HS-5 (cell line): ENCODE data around the gene SRSF2.
"Not testable (repeated sequence)": the region's sequence is repeated elsewhere in the genome, so short reads cannot be mapped to it uniquely, and the experiment has no call there.

ENCODE experiments used
- DNase-seq: peaks from one replicate; pipeline ENCODE4 v3.0.0-alpha.2; 2012; ENCODE audit warnings: low read depth

SRSF2 gene

DNA sequence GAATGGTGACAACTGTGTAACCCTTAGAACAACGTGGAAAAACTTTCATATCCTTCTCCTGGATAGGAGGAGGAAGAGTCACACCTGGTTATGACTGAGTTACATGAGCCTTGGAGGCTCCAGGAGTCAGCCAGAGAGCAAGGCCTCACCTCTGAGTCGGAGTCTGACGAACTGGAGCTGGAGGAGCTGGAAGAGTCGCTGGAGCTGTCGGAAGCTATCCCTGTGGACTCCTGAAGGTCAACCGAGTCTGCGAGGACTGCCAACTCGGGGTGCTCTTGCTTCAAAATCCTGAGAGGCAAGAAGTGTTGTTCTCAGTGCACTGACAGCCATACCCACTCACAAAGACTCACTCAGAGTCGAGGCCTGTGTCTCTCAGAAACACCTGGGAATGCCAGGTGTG, 16.9 kb downstream of the SRSF2 start:
- DNase-seq = no peak

DNA sequence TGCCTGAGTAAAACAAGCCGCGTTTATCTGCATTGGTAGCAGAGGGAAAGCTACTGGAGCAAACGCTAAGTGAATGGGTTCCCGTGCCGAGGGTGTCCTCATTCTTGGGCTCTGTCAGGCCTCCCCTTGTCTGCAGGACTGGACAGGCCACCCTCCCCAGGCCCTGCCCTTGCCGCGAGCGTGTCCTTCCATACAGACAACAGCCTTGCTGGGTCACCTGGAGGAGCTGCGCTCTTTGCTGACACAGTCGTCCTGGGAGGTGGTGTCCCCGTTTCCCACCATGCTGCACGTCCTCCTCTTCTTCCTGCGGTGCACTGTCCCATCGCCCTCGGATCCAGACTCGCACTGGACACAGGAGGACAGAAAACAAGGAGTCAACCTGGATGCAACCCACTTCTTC, 18.6 kb downstream of the SRSF2 start:
- no peak for DNase-seq

DNA sequence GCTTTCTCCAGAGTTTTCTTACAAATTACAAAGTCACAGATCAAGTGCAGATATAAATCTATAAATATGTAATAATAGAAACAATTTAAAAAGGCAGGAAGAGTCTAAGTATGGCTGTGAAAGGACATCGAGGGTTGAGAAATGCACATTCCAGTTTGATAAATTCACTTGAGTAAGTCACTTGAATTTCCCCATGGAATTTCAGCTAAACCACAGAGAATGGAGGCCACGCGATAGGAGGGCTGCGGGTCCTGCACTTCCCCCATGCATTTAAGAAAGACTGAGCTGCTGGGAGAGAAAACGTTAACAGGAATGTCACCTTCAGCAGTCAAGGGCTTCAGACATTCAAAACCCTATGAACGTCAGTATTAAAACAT, 20.3 kb downstream of the SRSF2 start:
- DNase-seq = peak; percentile 83

DNA sequence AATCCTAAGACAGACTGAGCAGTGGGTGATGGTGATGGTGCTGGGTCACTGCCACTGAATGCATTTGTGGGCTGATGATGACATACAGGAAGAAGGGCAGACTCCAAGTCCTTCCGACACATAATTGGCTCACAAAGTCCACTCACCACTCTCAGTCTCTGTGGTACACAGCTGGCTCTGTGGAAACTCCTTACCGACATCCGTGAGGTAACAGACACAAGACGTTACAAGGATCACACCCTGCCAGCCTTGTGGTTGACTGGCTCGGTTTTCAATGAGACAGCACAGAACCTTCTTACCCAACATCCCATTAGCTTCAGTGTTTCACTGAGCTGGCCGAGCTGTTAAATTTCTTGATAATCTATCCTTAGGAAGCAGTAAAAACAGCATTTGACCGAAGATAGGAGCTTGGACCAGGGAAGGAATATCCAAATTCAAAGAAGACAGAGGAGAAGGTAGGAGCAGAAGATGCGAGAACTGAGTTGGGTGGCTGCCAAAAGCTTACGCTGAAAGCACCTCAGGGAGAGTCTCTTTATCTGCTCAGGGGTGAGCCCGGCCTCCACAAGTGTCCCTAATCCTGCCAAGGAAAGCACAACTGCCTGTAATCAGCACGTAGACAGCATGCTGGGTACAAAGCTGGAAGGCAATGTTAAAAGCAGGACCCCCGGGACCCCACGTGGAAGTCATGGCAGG, 20.8 kb downstream of the SRSF2 start:
- peak; percentile 98 for DNase-seq

DNA sequence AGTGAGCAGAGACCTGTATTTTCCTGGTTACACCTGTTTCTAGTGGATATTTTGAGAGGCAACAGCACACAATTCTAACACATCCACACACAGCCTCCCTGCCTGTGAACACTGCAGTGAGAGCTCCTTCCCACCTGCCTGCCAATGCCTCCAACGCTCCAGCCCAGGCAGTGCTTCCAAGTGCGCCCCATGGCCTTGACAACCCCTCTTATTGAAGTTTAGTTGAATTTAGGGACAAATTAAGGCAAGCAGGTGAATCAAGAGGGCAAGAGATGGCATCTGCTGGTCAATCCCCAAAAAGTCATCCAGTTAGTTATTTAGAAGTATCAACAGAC, 21.7 kb downstream of the SRSF2 start:
- no peak for DNase-seq

DNA sequence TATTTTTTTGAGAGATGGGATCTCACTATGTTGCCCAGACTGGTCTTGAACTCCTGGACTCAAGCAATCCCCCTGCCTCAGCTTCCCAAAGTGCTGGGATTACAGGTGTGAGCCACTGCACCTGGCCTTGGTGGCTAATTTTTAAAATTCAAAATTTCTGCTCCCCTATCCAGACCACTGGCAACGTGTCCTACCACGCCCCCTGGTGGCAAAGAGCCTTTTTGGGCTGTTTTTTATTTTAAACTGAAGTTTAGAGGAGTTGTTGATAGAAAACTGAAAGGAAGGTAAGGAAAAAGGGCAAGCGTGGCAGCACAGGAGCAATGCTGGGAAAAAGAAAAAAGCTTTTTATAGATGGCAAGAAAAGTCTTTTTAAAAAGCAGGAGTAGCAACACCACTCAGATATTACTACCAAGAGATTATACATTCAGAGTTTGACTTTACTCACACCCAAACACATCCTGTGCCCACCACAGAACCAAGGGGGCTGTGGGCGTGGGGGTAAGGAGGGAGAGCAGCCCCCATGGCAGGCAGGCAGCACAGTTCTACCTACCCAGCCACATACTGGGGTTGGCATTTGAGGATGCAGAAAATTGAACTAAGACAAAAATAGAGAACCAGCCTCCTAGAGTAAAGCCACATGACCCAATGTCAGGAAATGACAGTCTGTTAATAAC, 22.2 kb downstream of the SRSF2 start:
- no peak for DNase-seq

DNA sequence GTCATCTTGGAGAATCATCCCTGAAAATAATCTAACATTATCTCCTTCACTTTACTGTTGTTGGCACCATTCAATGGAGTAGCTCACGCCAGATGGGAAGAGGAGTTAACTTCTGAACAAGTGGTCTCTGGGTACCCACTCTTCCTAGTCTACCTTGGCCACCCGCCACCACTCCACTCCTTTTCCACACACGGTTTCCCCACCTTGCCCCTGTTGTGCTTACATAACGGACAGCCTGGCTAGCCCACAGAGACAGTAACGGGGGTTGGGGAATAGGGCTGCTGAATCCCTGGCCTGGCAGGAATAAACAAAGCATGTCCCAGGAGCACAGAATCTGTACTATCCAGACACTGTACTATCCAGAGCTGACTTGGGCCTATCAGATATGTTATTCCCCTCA, 22.8 kb downstream of the SRSF2 start:
- no peak for DNase-seq

DNA sequence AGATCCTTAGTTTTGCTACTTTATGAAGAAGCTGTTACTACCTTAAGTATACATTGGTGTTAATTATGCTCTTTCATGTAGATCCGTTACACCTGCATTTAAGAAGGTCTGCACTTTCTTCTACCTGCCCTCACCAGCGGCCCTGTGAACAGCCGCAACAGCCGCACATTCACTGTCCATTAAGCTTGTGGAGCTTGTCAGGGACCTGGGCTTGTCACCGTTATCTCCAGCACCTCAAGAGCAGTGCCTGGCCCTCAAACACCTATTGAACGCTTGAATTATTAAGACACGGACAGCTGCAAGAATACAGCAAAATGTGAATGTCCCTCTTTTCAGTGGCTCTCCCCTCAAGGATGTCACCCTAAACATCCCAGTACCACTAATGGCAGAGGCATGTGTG, 23.4 kb downstream of the SRSF2 start:
- DNase-seq = no peak

DNA sequence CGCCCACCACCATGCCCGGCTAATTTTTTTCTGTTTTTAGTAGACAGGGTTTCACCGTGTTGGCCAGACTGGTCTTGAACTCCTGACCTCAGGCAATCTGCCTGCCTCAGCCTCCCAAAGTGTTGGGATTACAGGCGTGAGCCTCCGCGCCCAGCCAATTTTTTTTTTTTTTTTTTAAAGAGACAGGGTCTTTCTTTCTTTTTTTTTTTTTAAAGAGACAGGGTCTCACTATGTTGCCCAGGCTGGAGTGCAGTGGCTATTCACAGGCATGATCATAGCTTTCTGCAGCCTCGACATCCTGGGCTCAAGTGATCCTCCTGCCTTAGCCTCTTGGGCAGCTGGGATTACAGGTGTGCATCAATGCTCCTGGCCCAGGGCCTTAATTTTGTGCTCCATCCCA, 24.8 kb downstream of the SRSF2 start:
- DNase-seq = not testable (repeated sequence)

DNA sequence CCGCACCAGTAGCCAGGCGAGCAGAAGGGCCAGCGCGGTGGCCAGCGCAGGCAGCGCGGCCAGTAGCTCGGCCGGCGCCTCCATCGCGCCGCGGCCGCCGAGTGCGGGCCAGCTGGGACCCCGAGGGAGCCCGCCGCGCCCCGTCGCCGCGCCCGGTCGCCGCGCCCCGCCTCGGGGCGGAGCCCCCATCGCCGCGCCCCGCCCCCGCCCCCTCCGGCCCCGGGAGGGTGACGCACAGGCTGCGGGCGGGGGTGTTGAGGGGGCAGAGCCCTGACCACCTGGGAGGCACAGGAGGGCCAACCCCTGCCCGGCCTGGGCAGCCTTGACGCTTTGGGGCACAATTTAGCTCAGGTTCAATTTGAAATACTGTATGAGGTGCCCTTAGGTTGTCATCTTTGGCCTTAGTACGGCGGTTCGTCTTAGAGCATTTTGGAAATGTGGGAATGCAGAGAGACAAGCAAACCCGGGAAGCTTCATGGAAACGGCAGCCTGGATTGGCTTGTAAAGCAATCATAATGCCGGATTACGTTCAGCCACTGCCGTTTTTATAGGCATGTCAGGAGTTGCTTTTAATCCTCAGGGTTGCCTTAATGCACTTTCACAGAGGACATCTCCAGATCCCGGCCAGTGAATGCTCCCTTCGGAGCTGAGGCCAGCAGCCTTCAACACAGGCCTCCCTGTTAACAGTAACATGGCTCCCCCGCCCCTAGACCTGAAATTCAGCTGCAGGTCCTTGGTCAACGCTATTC, 26.1 kb downstream of the SRSF2 start, which contains the start of gene MXRA7:
Gene MXRA7, minus strand, starts transcription at position 103 of the 749 bp plus-strand sequence. Its CDS starts 19 bp downstream, at position 84.
- no peak for DNase-seq

DNA sequence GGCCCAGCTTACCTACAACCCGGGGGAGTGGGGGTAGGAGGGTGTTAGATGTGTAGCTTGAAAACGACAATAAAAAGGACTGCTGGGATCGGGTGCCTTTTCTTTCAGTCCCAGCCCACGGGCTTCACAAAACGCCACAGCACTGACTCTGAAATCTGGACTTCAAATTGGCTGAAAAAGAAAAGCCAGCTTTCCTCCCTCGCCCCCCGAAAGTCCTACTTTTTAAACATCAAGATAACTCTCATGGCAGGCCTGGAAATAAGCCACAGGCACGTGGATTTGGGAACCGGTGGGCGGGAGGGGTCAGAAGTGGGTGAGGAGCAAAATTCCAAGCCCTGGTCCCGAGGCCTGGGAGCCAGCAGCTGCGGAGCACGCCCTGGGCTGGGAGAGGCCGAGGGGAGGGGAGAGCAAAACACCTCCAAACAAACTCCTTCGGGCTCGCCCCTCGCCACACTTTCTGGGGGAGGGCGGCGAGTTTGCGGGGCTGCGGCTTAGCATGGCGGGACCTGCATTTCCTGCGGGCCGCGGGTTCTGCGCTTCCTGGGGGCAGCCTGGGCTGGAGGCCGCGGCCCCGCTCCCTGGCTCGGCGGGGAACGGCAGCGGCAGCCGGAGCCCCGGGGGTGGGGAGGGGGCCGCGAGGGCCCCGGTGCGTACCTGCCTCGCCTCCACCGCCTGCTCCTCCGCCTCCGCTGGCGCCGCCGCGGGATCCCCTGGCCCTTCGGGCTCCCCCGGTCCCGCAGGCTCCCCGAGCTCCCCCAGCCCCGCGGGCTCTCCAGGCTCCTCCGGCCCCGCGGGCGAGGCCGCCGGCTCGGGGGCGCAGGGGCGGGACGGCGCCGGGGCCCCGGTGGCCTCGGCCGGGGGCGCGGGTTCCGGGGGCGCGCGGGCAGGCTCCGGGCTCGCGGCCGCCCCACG, 26.9 kb downstream of the SRSF2 start:
- not testable (repeated sequence) for DNase-seq

DNA sequence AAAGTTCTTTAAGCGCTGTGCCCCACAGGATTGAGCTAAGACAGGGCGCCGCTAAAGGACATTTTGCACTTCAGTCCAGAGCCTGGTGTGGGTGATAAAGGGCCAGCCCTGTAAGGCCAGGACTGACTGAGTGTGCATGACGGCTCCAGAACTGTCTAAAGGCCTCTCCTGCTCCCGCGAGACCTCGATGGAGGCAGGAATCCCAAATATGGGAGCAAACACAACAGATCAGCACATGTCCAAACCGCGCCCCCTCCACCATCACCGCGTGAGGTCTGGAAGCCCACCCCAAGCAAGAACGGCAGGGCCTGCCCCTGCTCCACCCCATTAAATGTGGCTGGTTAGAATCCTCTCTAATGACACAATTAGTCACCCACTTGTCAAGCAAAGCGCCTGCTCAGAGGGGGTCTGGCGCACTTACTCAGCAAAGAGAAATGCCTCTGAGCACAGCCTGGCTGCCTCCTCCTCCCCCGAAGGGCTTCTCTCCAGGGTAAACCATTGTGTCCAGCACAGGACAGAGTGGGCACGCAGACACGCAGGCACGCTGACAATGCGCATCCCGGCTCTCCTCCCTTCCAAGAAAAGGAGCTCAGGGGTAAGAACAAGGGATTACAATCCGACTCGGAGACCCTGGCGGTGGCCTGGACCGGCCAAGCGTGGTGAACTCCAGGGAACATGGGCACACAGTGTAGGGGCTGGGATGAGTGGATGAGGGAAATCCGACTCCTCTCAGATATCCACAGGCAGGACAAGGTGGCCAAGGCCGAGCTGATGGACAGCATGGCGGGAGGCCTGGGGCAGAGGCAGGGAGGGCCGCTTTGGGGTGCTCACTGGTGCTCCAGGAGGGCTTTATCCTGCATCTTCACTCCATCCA, 27.8 kb downstream of the SRSF2 start:
- DNase-seq = peak; percentile 85

DNA sequence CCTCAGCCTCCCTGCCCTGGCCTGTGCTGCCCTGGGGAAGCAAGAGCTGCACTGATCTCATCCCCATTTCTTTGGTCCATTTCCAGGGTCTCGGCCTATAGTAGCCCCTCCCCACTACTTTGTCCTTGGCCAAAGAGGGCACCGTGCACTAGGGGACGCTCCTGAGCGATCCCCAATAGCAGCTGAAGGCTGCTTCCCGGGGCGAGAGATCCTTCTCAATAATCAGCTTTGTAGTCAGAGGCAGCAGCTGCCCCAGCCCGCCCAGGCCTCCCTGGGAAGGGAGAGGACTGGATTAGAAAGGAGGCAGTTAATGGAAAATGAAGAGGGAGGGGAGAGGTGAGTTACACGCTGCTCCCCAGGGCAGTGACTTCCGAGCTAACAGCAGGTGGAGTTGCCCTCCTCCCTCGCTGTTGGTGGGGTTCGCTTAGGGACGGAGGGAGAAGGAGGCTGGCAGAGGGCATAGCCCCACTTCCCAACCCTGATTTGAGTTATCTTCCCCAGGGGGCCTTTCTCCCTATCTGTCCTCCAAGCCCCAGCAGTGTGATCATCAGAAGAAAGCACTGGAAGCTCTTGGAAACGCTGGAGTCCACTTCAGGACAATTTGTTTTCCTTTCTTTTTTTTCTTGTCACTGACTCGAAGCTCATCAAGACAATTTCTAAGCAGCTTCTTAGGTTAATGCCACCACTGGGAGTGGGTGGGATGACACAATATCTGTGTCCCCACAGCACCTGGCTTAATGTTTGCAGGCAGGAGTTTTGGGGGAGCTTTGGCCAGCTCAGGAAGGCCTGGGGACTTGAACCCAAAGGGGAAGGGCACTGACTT, 28.9 kb downstream of the SRSF2 start:
- no peak for DNase-seq

DNA sequence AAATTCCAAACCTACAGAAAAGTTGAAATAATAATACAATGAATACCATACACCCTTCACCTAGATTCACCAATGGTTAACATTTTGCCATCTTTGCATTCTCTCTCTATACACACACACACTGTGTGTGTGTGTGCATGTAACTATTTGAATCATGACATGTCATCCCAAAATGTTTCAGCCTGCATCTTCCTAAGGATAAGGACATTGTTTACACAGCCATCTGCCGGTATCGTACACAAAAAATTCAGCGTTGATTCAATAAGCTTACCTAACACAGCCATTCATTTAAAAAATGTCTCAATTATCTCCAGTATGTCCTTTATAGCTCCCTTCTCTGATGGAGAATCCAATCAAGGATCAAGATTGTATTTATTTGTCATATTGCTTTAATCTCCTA, 30.3 kb downstream of the SRSF2 start:
- DNase-seq = no peak

DNA sequence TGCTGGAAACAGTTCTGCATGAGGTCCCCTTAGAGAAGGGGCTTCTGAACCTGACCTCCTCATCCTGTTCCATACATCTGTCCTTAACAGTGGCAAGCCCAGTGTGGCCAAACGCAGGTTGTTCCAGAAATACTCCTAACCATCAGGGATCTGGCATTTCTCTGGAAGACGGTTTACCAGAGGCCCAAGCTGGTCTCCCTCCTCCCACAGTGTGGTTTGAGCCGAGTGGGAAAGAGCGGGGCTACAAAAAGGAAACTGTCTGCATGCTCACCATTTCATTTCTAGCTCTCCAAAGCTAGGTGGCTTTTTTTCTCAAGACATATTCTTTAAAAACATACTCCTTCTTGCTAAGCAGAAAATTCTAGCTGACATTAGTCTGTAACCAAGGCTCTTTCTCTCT, 32.3 kb downstream of the SRSF2 start:
- no peak for DNase-seq

DNA sequence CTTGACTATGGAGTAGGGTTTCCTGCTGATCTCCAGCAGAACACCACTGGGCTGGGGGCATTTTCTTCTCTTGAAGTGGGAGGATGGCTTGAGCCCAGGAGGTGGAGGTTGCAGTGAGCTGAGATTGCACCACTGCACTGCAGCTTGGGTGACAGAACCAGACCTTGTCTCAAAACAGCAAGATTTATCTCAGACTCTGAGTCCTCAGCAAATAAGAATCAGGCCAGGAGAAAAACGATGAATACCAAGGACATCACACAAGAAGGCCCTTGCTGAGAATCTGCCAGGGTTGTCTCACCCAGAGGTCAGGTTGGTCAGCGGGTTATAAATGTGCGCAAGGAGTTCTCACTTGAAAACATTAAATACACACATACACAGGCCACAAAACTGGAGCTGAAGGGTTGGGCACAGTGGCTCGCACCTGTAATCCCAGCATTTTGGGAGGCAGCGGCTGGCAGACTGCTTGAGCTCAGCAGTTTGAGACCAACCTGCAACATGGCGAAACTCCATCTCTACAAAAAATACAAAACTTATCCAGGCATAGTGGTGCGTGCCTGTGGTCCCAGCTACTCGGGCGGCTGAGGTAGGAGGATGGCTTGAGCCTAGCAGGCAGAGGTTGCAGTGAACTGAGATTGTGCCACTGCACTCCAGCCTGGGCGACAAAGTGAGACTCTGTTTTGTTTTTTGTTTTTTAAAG, 34.0 kb downstream of the SRSF2 start:
- no peak for DNase-seq

DNA sequence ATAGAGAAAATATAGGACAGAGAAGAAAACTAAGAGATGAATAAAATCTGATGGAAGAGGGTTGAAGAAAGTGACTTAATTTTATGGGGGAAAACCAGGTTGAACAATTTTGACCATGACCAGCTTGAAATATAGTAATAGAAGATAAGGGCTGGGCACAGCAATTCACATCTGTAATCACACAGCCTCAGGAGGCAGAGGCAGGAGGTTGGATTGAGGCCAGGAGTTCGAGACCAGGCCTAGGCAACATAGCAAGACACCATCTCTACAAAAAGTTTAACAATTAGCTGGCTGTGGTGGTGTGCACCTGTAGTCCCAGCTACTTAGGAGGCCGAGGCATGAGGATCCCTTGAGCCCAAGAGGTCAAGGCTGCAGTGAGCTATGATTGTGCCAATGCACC, 35.1 kb downstream of the SRSF2 start:
- DNase-seq = no peak

DNA sequence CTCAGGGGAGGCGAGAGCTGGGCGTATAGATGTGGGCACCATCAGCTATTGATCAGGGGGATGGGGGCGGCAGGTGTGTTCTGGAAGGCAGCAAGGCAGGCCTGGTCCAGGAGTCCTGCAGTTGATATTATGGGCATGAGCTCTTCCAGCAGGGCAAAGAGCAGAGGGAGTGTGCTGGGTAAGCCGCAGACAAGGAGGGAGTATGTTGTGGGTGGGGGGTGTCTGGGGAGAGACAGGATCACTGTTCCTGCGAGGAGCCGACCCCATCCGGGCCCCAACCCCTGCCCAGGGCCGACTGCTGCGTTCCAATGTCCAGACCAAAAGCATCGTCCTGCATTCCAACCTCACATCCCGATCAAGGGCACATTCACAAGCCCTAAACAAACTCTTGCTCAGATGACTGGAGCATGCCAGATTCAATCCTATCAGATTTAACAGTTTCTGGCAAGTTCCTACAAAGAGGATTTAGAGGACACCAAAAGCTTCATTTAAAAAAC, 35.6 kb downstream of the SRSF2 start:
- DNase-seq = no peak
